ENCODE data around the gene TTC9C. TPM values are rescaled to one million over a fixed set of nuclear protein-coding genes. Genes with fewer than 3 reads are reported as not detected.

TTC9C gene
- total and polyA plus RNA-seq, 4 donors = 22.6 to 55.5 (median 30.7) TPM

- H3K4me3 ChIP-seq = no peak overlapping the region
- 94 to 99% methylated on average over 5 of the region's 5 CpGs for WGBS, 2 donors
- H3K4me1 ChIP-seq (ENCODE audit: control insufficient read depth in 5 of 5, insufficient read depth in 5 of 5, low read length in 5 of 5) = peaks cover 0 to 5% (median 0%) of the 10 kb centered on the region in 5 donors
- no peaks in the 10 kb centered on the region for H3K9me3 ChIP-seq (ENCODE audit: control insufficient read depth in 4 of 4, insufficient read depth in 3 of 4, low read length in 3 of 4)
- peaks cover 54 to 67% (median 59%) of the 10 kb centered on the region in 4 donors for H3K36me3 ChIP-seq (ENCODE audit: control insufficient read depth in 4 of 4, insufficient read depth in 4 of 4, low read length in 4 of 4)
- H3K27ac ChIP-seq (ENCODE audit: low read depth in 1 of 2, low read length in 1 of 2) = no peak overlapping the region
- no peak for TF ChIP-seq CTCF (IDR thresholded peaks at IDR 0.05; ENCODE audit: control extremely low read depth, extremely low read depth)
- DNase-seq = no peak
- no peak overlapping the region for H3K9ac ChIP-seq (ENCODE audit: insufficient read depth in 1 of 2, low read length in 2 of 2)
- no peak for ATAC-seq (ENCODE audit: insufficient read depth, low FRiP score)
- H3K27me3 ChIP-seq (ENCODE audit: control insufficient read depth in 3 of 3, insufficient read depth in 3 of 3, low read length in 2 of 3) = no peaks in the 10 kb centered on the region
Observed at GRCh38 chr11:62716206-62716605, 12.1 kb upstream of the TTC9C start.

- Histone ChIP-seq H3K27ac (ENCODE audit: low read depth in 1 of 2, low read length in 1 of 2) (no peak overlapping the region), H3K4me1 (ENCODE audit: control insufficient read depth in 5 of 5, insufficient read depth in 5 of 5, low read length in 5 of 5) (peaks cover 0 to 5% (median 0%) of the 10 kb centered on the region in 5 donors), H3K9ac (ENCODE audit: insufficient read depth in 1 of 2, low read length in 2 of 2) (no peak overlapping the region), H3K27me3 (ENCODE audit: control insufficient read depth in 3 of 3, insufficient read depth in 3 of 3, low read length in 2 of 3) (no peaks in the 10 kb centered on the region), H3K36me3 (ENCODE audit: control insufficient read depth in 4 of 4, insufficient read depth in 4 of 4, low read length in 4 of 4) (peaks cover 60 to 71% (median 62%) of the 10 kb centered on the region in 4 donors), H3K4me3 (no peak overlapping the region), H3K9me3 (ENCODE audit: control insufficient read depth in 4 of 4, insufficient read depth in 3 of 4, low read length in 3 of 4) (no peaks in the 10 kb centered on the region)
- no peak for TF ChIP-seq CTCF (IDR thresholded peaks at IDR 0.05; ENCODE audit: control extremely low read depth, extremely low read depth)
- WGBS, 2 donors = 92% methylated on average over 11 of the region's 11 CpGs
- ATAC-seq (ENCODE audit: insufficient read depth, low FRiP score) = no peak
- DNase-seq = no peak
Observed at GRCh38 chr11:62716816-62717215, 11.5 kb upstream of the TTC9C start.

- ATAC-seq (ENCODE audit: insufficient read depth, low FRiP score) (no peak), DNase-seq (no peak)
- no peak overlapping the region for H3K9ac ChIP-seq (ENCODE audit: insufficient read depth in 1 of 2, low read length in 2 of 2)
- no peak overlapping the region for H3K27ac ChIP-seq (ENCODE audit: low read depth in 1 of 2, low read length in 1 of 2)
- 72 to 76% methylated on average over 2 of the region's 2 CpGs for WGBS, 2 donors
- no peaks in the 10 kb centered on the region for H3K27me3 ChIP-seq (ENCODE audit: control insufficient read depth in 3 of 3, insufficient read depth in 3 of 3, low read length in 2 of 3)
- H3K36me3 ChIP-seq (ENCODE audit: control insufficient read depth in 4 of 4, insufficient read depth in 4 of 4, low read length in 4 of 4) = peaks cover 57 to 83% (median 73%) of the 10 kb centered on the region in 4 donors
- H3K4me3 ChIP-seq = no peak overlapping the region
- TF ChIP-seq CTCF (IDR thresholded peaks at IDR 0.05; ENCODE audit: control extremely low read depth, extremely low read depth) = no peak
- H3K9me3 ChIP-seq (ENCODE audit: control insufficient read depth in 4 of 4, insufficient read depth in 3 of 4, low read length in 3 of 4) = no peaks in the 10 kb centered on the region
- peaks cover 0 to 7% (median 2%) of the 10 kb centered on the region in 5 donors for H3K4me1 ChIP-seq (ENCODE audit: control insufficient read depth in 5 of 5, insufficient read depth in 5 of 5, low read length in 5 of 5)
Observed at GRCh38 chr11:62719302-62719978, 8.8 kb upstream of the TTC9C start.

All from lung (tissue), 12 donors.